Fibroblast of gingiva (primary cell): ENCODE measurements around the gene SAP30.

ENCODE experiments used
- DNase-seq: peaks from one replicate; pipeline ENCODE4 v3.0.0-alpha.2; 2011; ENCODE audit warnings: low read depth

SAP30 gene

DNA sequence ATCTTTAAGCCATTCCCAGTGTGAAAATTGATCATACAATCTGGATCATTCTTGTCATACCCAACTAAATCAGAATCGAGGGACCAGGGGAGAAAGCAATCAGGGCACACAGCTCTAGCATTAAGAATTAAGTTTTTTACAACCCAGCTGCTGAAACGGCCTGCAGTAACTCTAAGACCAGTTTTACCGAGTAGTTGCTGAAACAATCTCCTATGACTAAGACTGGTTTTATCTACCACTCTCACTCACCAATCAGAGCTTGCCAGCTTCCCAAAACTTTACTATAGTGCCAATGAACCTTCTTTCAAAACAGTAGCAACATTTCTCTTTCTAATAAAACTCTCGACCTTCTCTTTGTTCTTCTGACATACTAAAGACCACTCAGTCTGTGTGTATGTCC, 2.8 kb upstream of the SAP30 start:
- DNase-seq = peak; percentile 35

DNA sequence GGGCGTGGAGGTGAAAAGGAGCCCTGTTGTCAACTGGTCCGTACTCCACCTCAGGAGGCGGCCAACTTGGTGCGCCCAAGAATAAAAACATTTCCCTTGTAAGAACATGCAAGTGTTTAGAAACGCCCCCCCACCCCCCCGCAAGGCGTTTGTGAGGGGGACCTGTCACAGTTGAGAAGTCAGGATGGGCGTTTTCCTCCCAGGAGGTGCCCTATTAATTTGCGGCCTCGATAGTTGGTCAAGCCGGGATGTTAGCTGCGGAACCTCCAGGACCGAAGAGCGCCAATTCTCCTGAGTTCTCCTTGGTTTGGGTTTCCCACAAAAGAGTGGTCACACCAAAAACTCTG, 651 bp upstream of the SAP30 start:
- DNase-seq = no peak

DNA sequence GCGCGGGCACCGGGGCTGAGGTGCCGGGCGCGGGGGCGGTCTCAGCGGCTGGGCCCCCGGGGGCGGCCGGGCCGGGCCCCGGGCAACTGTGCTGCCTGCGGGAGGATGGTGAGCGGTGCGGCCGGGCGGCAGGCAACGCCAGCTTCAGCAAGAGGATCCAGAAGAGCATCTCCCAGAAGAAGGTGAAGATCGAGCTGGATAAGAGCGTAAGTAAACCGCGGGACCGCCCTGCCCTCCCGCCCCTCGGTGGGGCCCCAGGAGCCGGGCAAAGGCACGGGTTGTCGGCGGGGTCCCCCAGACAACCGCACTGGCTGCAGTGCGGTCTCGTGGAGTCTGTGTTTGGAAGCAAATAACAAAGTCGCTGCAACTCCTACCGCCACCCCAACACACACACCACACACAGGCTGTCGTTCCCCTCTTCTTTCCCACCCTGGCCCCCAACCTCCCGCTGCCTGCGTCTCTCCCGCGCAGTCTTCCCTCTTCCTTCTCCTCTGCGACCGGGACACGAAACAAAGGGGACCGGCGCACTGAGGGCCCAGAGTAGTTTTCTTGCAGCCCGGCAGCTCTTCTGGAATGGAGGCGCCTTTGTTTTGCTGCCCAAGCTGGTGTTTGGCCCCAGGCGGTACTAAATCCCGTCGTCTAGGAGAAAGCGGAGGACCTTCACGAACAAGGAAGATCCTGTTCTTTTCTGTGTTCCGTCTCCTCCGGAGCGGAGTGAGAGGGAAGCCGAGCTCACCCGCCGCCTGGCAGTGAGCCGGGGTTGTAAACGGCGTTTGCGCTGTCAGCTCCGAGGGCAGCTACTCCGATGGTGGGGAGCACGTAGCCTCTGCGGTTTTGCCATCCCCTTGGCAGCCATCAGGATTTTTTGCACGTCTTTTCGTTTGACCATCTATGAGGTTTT, 788 bp downstream of the SAP30 start:
- peak; percentile 74 for DNase-seq

DNA sequence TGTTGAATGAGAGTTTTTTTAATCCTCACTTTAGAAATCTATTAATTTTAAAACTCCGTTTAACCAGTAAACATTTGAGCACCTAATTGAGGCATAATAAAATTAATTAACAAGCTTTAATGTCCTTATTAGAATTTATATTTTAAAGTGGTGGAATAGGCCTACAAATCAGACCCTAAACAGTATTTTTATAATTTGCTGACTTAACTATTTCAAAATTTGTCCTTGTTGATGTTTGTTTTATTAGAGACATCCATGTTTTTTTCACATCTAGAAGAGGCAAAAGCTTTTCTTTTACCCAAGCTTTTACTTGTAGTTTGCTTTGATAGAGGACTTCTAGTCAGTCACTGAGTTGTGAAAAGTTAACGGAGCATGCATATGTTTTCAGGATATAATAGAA, 3.8 kb downstream of the SAP30 start:
- DNase-seq = no peak

DNA sequence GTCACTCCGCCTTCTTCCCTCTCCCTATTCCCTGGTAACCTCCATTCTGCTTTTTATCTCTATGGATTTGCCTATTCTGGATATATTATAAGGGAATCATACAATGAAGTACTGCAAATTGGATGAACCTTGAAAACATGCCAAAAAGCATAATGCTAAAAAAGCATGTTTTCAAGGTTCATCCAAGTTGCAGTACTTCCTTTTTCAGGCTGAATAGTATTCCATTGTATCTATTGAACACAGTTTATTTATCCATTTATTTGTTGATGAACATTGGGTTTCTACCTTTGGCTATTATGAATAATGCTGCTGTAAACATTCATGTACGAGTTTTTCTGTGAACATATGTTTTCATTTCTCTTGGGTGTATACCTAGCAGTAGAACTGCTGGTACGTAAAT, 9.2 kb downstream of the SAP30 start:
- DNase-seq = no peak

DNA sequence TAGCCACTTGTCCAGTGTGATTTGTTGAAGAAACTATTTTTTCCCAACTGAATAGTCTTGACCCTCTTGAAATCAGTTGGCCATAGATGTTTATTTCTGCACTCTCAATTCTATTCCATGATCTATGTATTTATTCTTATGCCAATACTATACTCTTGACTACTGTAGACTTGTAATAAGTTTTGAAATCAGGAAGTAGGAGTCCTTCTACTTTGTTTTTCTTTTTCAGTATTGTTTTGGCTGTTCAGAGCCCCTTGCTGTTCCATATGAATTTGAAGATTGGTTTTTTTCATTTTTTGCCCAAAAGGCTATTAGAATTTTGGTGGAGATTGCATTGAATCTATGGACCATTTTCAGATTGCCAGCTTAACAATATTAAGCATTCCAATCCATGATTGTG, 10.2 kb downstream of the SAP30 start:
- no peak for DNase-seq

DNA sequence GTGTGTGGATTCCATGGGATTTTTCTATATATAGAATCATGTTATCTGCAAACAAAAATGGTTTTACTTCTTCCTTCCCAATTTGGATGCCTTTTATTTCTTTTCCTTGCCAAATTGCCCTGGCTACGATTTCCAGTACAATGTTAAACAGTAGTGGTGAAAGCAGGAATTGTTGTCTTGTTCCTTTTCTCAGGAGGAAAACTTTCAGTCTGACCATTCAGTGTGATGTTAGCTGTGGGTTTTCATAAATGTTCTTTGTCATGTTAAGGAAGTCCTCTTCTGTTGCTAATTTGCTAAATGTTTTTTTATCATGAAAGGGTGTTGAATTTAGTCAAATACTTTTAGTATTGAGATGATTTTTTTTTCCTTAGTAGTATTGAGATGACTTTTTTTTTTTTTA, 10.9 kb downstream of the SAP30 start:
- DNase-seq = no peak

GRCh38 chr4:173382349-173382748, 11.6 kb downstream of the SAP30 start:
- DNase-seq = no peak

GRCh38 chr4:173386751-173387150, 16.0 kb downstream of the SAP30 start:
- DNase-seq = no peak

GRCh38 chr4:173391701-173392100, 20.9 kb downstream of the SAP30 start:
- DNase-seq = no peak

DNA sequence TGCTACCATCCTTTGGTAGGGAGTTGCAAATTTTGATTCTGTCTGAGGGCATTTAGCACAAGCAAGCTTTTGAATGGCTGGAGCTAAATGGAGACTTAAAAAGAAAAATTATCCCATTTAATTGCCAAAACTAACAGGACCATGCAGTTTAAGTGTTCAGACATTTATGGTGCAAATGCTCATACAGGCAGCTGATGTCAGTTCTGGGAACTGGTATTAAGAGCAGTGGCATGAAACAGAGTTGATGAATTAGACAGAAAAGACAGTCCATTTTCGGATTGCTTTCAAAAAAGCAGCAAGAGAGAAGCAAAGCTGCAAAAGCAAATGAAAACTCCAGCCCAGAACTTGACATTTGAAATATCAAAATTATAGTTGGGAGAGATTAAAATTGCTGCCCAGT, 26.9 kb downstream of the SAP30 start:
- no peak for DNase-seq

GRCh38 chr4:173398220-173398619, 27.5 kb downstream of the SAP30 start:
- no peak for DNase-seq

- no peak for DNase-seq
These were observed 28.1 kb downstream of the SAP30 start, which contains the start of gene SCRG1 for GRCh38 chr4:173398779-173399415. Gene SCRG1, minus strand, starts transcription at chr4:173399116. Its CDS starts 7,702 bp downstream, at chr4:173391414.

- DNase-seq = no peak
These were observed 30.3 kb downstream of the SAP30 start for GRCh38 chr4:173401063-173401462.

DNA sequence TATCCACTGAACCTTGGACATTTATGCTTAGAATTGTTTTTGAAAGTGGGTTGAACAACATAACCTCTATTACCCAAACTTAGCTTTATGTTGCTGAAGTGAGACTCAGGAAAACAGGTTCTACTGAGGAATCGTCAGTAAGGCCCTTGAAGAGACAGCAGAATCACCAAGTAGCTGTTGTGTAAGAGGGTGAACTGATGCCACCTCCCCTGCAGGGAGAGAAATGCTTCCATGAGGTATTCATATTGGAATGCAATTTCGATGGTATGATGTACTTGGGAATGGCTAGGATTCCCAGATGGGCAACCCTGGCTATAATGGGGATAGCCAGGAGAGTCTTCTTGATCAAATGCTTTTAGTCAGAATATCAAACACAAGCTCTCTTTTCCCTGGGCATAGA, 32.3 kb downstream of the SAP30 start:
- DNase-seq = peak; percentile 54

- DNase-seq = no peak
These were observed 33.6 kb downstream of the SAP30 start for GRCh38 chr4:173404296-173404865.

GRCh38 chr4:173405840-173406606, 35.3 kb downstream of the SAP30 start:
- no peak for DNase-seq

DNA sequence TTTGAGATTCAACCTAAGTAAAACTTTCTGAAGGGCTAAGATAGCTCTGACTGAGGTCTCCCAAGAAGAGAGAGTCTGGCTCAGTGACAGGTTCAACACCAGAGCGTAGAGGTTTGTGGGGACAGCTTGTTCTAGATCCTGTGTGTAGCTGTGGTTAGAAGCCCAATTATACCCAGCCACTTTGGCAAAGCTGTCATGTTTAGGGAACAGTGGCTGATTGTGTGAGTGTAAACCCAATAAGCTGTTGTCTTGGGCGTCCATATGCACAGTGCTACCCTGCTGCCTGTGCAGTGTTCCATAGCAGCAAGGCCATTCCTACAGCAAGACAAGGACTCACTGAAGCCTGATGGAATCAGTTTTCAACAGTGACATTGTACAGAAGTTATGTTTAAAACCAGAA, 39.3 kb downstream of the SAP30 start:
- no peak for DNase-seq

GRCh38 chr4:173411106-173411693, 40.4 kb downstream of the SAP30 start:
- no peak for DNase-seq

DNA sequence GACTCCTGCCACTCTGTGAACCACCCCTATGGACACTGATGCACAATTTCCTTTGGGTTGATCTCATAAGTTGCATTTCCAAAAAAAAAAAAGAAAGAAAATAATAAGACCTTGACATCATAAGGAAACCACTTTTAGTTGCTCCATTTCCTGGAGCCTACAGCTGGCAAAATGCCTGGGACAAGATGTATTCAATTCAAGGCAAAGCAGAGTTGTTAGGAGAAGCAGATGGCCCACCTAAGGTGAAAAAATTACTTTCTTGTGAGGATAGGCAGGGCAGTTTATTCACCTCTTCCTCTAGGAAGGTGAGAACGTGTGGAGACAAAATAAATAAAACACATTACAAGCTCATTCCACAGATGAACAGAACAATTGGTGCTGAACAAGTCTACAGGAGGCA, 42.3 kb downstream of the SAP30 start:
- peak; percentile 70 for DNase-seq

DNA sequence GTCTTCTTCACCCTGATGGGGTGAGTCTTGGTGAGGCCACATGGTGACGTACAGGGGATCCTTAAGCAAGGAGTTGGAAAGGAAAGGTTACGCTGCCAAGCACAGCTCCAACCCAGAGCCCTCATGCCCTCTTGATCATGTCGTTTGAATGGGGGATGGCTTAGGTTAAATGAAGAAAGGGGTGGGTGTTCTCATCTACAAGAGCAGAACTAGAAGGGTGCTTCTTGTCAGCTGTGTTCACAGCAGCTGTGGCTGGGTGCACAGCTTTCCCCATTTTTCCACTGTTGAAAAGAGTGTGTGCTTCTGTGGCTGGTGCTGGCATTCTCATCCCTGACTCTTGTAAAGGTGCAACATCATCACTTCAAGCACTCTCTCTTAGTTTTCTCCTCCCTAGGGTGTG, 43.7 kb downstream of the SAP30 start:
- DNase-seq = no peak

- DNase-seq = peak; percentile 64
These were observed 44.3 kb downstream of the SAP30 start for GRCh38 chr4:173415092-173415491.
